Measurements from ENCODE around the gene PDE4DIP.
"Not testable (repeated sequence)": the region's sequence is repeated elsewhere in the genome, so short reads cannot be mapped to it uniquely, and the experiment has no call there.

DNA sequence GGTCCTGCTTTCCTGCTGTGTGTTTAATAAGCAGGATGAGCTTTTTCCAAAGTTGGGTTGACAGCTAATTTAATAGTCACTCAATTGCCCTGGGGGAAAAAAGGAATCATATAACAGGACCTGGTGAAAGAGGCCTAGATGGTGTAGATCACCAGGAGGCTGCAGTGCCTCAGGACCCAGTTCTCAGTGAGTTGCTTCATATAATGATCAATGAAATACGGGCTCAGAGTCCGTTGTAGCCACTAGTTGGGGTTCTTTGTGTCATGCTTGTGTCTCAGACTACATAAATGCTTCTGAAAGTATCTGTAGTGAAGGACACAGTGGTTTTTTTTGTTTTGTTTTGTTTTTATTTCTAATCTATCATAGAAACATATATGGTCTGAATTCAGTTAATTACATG lies 164.5 kb downstream of the PDE4DIP start:
- TF ChIP-seq, protein P1, sequence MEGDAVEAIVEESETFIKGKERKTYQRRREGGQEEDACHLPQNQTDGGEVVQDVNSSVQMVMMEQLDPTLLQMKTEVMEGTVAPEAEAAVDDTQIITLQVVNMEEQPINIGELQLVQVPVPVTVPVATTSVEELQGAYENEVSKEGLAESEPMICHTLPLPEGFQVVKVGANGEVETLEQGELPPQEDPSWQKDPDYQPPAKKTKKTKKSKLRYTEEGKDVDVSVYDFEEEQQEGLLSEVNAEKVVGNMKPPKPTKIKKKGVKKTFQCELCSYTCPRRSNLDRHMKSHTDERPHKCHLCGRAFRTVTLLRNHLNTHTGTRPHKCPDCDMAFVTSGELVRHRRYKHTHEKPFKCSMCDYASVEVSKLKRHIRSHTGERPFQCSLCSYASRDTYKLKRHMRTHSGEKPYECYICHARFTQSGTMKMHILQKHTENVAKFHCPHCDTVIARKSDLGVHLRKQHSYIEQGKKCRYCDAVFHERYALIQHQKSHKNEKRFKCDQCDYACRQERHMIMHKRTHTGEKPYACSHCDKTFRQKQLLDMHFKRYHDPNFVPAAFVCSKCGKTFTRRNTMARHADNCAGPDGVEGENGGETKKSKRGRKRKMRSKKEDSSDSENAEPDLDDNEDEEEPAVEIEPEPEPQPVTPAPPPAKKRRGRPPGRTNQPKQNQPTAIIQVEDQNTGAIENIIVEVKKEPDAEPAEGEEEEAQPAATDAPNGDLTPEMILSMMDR (IDR thresholded peaks at IDR 0.05) = not testable (repeated sequence)
- TF ChIP-seq EZH2phosphoT487, EZH2 (IDR thresholded peaks at IDR 0.05): not testable (repeated sequence)
